Measurements from ENCODE around the gene SEMA5B. TPM values are rescaled to one million over a fixed set of nuclear protein-coding genes. Genes with fewer than 3 reads are reported as not detected.

Gene SEMA5B
- total RNA-seq, 2 experiments from 2014 or later, result 0.13 to 2.3 TPM

- ChIA-PET POLR2A (interaction anchor here (0.6 to 0.7 kb wide), 3 partner anchors 37 to 590 kb away, joined by 4 to 5 read pairs (median 4); no protein-coding TSS in a partner anchor), CTCF (ENCODE audit: unreplicated experiment) (no interaction called here)
- H3K9me3 ChIP-seq (ENCODE audit: low read length), result no peaks in the 10 kb centered on the region
- no peaks in the 10 kb centered on the region for H4K20me1 ChIP-seq (ENCODE audit: insufficient read depth, low read length)
- intact Hi-C loops (cut with micrococcal nuclease; ENCODE audit: unreplicated experiment), result loop anchor here (10.0 kb wide), 1 partner anchor 470 kb away; the partner anchor contains the start of genes DTX3L and PARP9
- no peak for TF ChIP-seq CTCF (conservative IDR thresholded peaks at IDR 0.05; ENCODE audit: low read length)
- DNase-seq (ENCODE audit: low spot score), result no peak
- BruUV-seq (replicated peaks), result no TSS peak
- no peaks in the 10 kb centered on the region for H3K4me1 ChIP-seq (ENCODE audit: insufficient read depth, low read length, poor library complexity, severe bottlenecking)
- H3K79me2 ChIP-seq (ENCODE audit: insufficient read depth, low read depth, low read length), result no peaks in the 10 kb centered on the region
- H2AFZ ChIP-seq (ENCODE audit: low read length), result no peak overlapping the region
- no peaks in the 10 kb centered on the region for H3K9me2 ChIP-seq (ENCODE audit: insufficient read depth, low read length)
- H3K36me3 ChIP-seq (ENCODE audit: insufficient read depth, low read length), result no peaks in the 10 kb centered on the region
- no peak overlapping the region for H3K27ac ChIP-seq (ENCODE audit: low read depth, low read length, poor library complexity, severe bottlenecking)
- no peak overlapping the region for H3K4me3 ChIP-seq (ENCODE audit: low read depth, low read length, poor library complexity, severe bottlenecking)
- H3K4me2 ChIP-seq (ENCODE audit: low read length), result no peak overlapping the region
These were observed 7.4 kb upstream of the SEMA5B start for GRCh38 chr3:123034996-123035395.

GRCh38 chr3:123034120-123034519, 6.6 kb upstream of the SEMA5B start:
- Histone ChIP-seq H3K79me2 (ENCODE audit: insufficient read depth, low read depth, low read length) (no peaks in the 10 kb centered on the region), H3K36me3 (ENCODE audit: insufficient read depth, low read length) (no peaks in the 10 kb centered on the region), H4K20me1 (ENCODE audit: insufficient read depth, low read length) (no peaks in the 10 kb centered on the region), H3K27ac (ENCODE audit: low read depth, low read length, poor library complexity, severe bottlenecking) (no peak overlapping the region), H2AFZ (ENCODE audit: low read length) (no peak overlapping the region), H3K4me2 (ENCODE audit: low read length) (no peak overlapping the region), H3K4me1 (ENCODE audit: insufficient read depth, low read length, poor library complexity, severe bottlenecking) (no peaks in the 10 kb centered on the region), H3K9me3 (ENCODE audit: low read length) (no peaks in the 10 kb centered on the region), H3K4me3 (ENCODE audit: low read depth, low read length, poor library complexity, severe bottlenecking) (no peak overlapping the region), H3K9me2 (ENCODE audit: insufficient read depth, low read length) (no peaks in the 10 kb centered on the region)
- no TSS peak for BruUV-seq (replicated peaks)
- DNase-seq (ENCODE audit: low spot score), result no peak
- ChIA-PET CTCF (ENCODE audit: unreplicated experiment) (no interaction called here), POLR2A (no interaction called here)
- intact Hi-C loops (cut with micrococcal nuclease; ENCODE audit: unreplicated experiment), result loop anchor here (10.0 kb wide), 1 partner anchor 469 kb away; the partner anchor contains the start of genes DTX3L and PARP9
- no peak for TF ChIP-seq CTCF (conservative IDR thresholded peaks at IDR 0.05; ENCODE audit: low read length)
- no peak for TF ChIP-seq EZH2phosphoT487 (IDR thresholded peaks at IDR 0.05; ENCODE audit: borderline replicate concordance, low read depth, low read length)

GRCh38 chr3:123032057-123032456, 4.5 kb upstream of the SEMA5B start:
- no TSS peak for BruUV-seq (replicated peaks)
- CTCF ChIA-PET (ENCODE audit: unreplicated experiment), result no interaction called here

More at GRCh38 chr3:123032057-123032456, 4.5 kb upstream of the SEMA5B start:
- no peaks in the 10 kb centered on the region for H3K9me2 ChIP-seq (ENCODE audit: insufficient read depth, low read length)
- no peak overlapping the region for H3K27ac ChIP-seq (ENCODE audit: low read depth, low read length, poor library complexity, severe bottlenecking)
- TF ChIP-seq EZH2phosphoT487 (IDR thresholded peaks at IDR 0.05; ENCODE audit: borderline replicate concordance, low read depth, low read length) (no peak), CTCF (conservative IDR thresholded peaks at IDR 0.05; ENCODE audit: low read length) (no peak)
- DNase-seq (ENCODE audit: low spot score), result no peak
- POLR2A ChIA-PET, result interaction anchor here (1.0 kb wide), 1 partner anchor 19 kb away, joined by 3 read pairs; no protein-coding TSS in a partner anchor
- H3K36me3 ChIP-seq (ENCODE audit: insufficient read depth, low read length), result no peaks in the 10 kb centered on the region
- H3K4me3 ChIP-seq (ENCODE audit: low read depth, low read length, poor library complexity, severe bottlenecking), result no peak overlapping the region
- no peaks in the 10 kb centered on the region for H4K20me1 ChIP-seq (ENCODE audit: insufficient read depth, low read length)
- no peaks in the 10 kb centered on the region for H3K79me2 ChIP-seq (ENCODE audit: insufficient read depth, low read depth, low read length)
- no peak overlapping the region for H2AFZ ChIP-seq (ENCODE audit: low read length)
- H3K4me1 ChIP-seq (ENCODE audit: insufficient read depth, low read length, poor library complexity, severe bottlenecking), result no peaks in the 10 kb centered on the region
- intact Hi-C loops (cut with micrococcal nuclease; ENCODE audit: unreplicated experiment), result loop anchor here (10.0 kb wide), 1 partner anchor 467 kb away; the partner anchor contains the start of genes DTX3L and PARP9
- no peak overlapping the region for H3K4me2 ChIP-seq (ENCODE audit: low read length)
- H3K9me3 ChIP-seq (ENCODE audit: low read length), result no peaks in the 10 kb centered on the region
